IMR-90 (cell line): Measurements from ENCODE around the gene GGNBP2. TPM values are rescaled to one million over a fixed set of nuclear protein-coding genes. Genes with fewer than 3 reads are reported as not detected.

Experiments
- ATAC-seq: fragments of 200-7000 bp; cut with Tn5 transposase; 2 replicates; pipeline ENCODE4 v1.9.1; 2020; ENCODE audit warnings: low read depth, mild to moderate bottlenecking, moderate library complexity
- BruUV-seq: library from RNA; stranded (reverse); fragments of 400-500 nt; replicated peaks from 2 replicates; lab custom pipeline; 2021; lab: Mats Ljungman, UMichigan
- CTCF ChIA-PET: fragments of 300-600 bp; formaldehyde crosslinking; extraction: SDS; loops from one replicate; lab custom pipeline; 2021; ENCODE audit warnings: antibody characterized with exemption; lab: Yijun Ruan, JAX
- POLR2A ChIA-PET: fragments of 300-600 bp; sonication (Branson Sonifier 250); formaldehyde crosslinking; loops from one replicate; lab custom pipeline; 2022; ENCODE audit warnings: antibody characterized with exemption; ENCODE audit not compliant: unreplicated experiment; lab: Charles Lee
- DNase-seq: peaks from one replicate; pipeline ENCODE4 v3.0.0; 2013
- H2AFZ ChIP-seq: replicated peaks from 2 replicates; pipeline ENCODE3; 2013; ENCODE audit warnings: low read length, mild to moderate bottlenecking; ENCODE audit not compliant: poor library complexity
- H2AK5ac ChIP-seq: 2 replicates; pipeline ENCODE4 v1.6.1; 2013; ENCODE audit warnings: low read depth, low read length, inconsistent platforms
- H2AK9ac ChIP-seq: replicated peaks from 2 replicates; pipeline ENCODE3; 2013; ENCODE audit warnings: mild to moderate bottlenecking, low read depth, low read length, moderate library complexity; ENCODE audit not compliant: poor library complexity
- H2BK120ac ChIP-seq: 2 replicates; pipeline ENCODE4 v1.6.1; 2013; ENCODE audit warnings: low read depth, low read length, inconsistent platforms
- H2BK15ac ChIP-seq: 3 replicates; pipeline ENCODE4 v1.6.1; 2013; ENCODE audit warnings: low read depth, low read length, inconsistent platforms
- H2BK20ac ChIP-seq: 2 replicates; pipeline ENCODE4 v1.6.1; 2013; ENCODE audit warnings: low read depth, mild to moderate bottlenecking, inconsistent platforms, low read length, moderate library complexity
- H2BK5ac ChIP-seq: 2 replicates; pipeline ENCODE4 v1.6.1; 2013; ENCODE audit warnings: mild to moderate bottlenecking, low read depth, low read length, inconsistent platforms; ENCODE audit not compliant: poor library complexity, severe bottlenecking
- H3K14ac ChIP-seq: replicated peaks from 2 replicates; pipeline ENCODE4 v1.6.1; 2013; ENCODE audit warnings: low read depth, low read length, inconsistent platforms
- H3K18ac ChIP-seq: 2 replicates; pipeline ENCODE4 v1.6.1; 2013; ENCODE audit warnings: low read depth, low read length, control low read depth
- H3K23ac ChIP-seq: 2 replicates; pipeline ENCODE4 v1.6.1; 2013; ENCODE audit warnings: low read depth, low read length, inconsistent platforms
- H3K27ac ChIP-seq: 2 replicates; pipeline ENCODE4 v1.5.1; 2013; ENCODE audit warnings: mild to moderate bottlenecking, control low read depth, low read length; ENCODE audit not compliant: insufficient read depth
- H3K27me3 ChIP-seq: 2 replicates; pipeline ENCODE4 v1.6.1; 2013; ENCODE audit warnings: low read length; ENCODE audit not compliant: control insufficient read depth, insufficient read depth
- H3K36me3 ChIP-seq: 2 replicates; pipeline ENCODE4 v1.6.1; 2013; ENCODE audit warnings: low read length, mixed read lengths; ENCODE audit not compliant: control insufficient read depth, insufficient read depth
- H3K4ac ChIP-seq: 2 replicates; pipeline ENCODE4 v1.6.1; 2013; ENCODE audit warnings: low read depth, low read length, inconsistent platforms
- H3K4me1 ChIP-seq: 2 replicates; pipeline ENCODE4 v1.6.1; 2013; ENCODE audit warnings: low read length, mixed read lengths; ENCODE audit not compliant: control insufficient read depth, insufficient read depth
- H3K4me2 ChIP-seq: 2 replicates; pipeline ENCODE4 v1.6.1; 2013; ENCODE audit warnings: low read depth, mild to moderate bottlenecking, control low read depth, low read length, moderate library complexity
- H3K4me3 ChIP-seq: 2 replicates; pipeline ENCODE4 v1.5.1; 2013; ENCODE audit warnings: low read depth, mild to moderate bottlenecking, control low read depth, low read length, moderate library complexity; ENCODE audit not compliant: insufficient read depth
- H3K56ac ChIP-seq: 2 replicates; pipeline ENCODE4 v1.6.1; 2013; ENCODE audit warnings: low read length, inconsistent platforms; ENCODE audit not compliant: insufficient read depth; ENCODE audit errors: extremely low read depth
- H3K79me1 ChIP-seq, 2 experiments: 2 replicates each; pipeline ENCODE4 v1.6.1; 2013; ENCODE audit warnings: low read length in 2 of 2, inconsistent platforms in 1 of 2, low read depth in 1 of 2
- H3K9ac ChIP-seq: 2 replicates; pipeline ENCODE4 v1.6.1; 2013; ENCODE audit warnings: low read depth, low read length, control low read depth
- H3K9me1 ChIP-seq: 2 replicates; pipeline ENCODE4 v1.6.1; 2013; ENCODE audit warnings: low read length, inconsistent platforms; ENCODE audit not compliant: insufficient read depth
- H3K9me3 ChIP-seq: 2 replicates; pipeline ENCODE4 v1.6.1; 2013; ENCODE audit warnings: low read length; ENCODE audit not compliant: control insufficient read depth, insufficient read depth
- H4K20me1 ChIP-seq: 2 replicates; pipeline ENCODE4 v1.6.1; 2013; ENCODE audit warnings: low read length, inconsistent platforms; ENCODE audit not compliant: insufficient read depth
- H4K5ac ChIP-seq: 2 replicates; pipeline ENCODE4 v1.6.1; 2013; ENCODE audit warnings: mild to moderate bottlenecking, low read depth, low read length, control low read depth
- H4K8ac ChIP-seq, 2 experiments: 2 replicates each; pipeline ENCODE4 v1.6.1; 2013; ENCODE audit warnings: low read depth in 2 of 2, low read length in 2 of 2, control low read depth in 1 of 2, inconsistent platforms in 1 of 2
- H4K91ac ChIP-seq: 2 replicates; pipeline ENCODE4 v1.6.1; 2013; ENCODE audit warnings: low read depth, low read length, inconsistent platforms; ENCODE audit not compliant: insufficient read depth
- BHLHE40 ChIP-seq: fragments of 150-350 bp; IDR thresholded peaks from 2 replicates; pipeline ENCODE4 v1.6.1; 2016; ENCODE audit warnings: mild to moderate bottlenecking, low read depth, low read length
- CEBPB ChIP-seq: IDR thresholded peaks from 2 replicates; pipeline ENCODE4 v1.6.1; 2012; ENCODE audit warnings: low read depth, low read length, improper control_type of control experiment
- CHD1 ChIP-seq: IDR thresholded peaks from 2 replicates; pipeline ENCODE4 v1.6.1; 2012; ENCODE audit warnings: low read depth, low read length, improper control_type of control experiment
- FOS ChIP-seq: fragments of 150-350 bp; IDR thresholded peaks from 2 replicates; pipeline ENCODE4 v1.6.1; 2016; ENCODE audit warnings: low read depth, low read length
- MAFK ChIP-seq: IDR thresholded peaks from 2 replicates; pipeline ENCODE4 v1.6.1; 2012; ENCODE audit warnings: low read depth, low read length, improper control_type of control experiment
- MAZ ChIP-seq: IDR thresholded peaks from 2 replicates; pipeline ENCODE4 v1.6.1; 2012; ENCODE audit warnings: low read depth, mild to moderate bottlenecking, low read length, improper control_type of control experiment, moderate library complexity, borderline replicate concordance
- NFE2L2 ChIP-seq: fragments of 150-350 bp; IDR thresholded peaks from 2 replicates; pipeline ENCODE4 v1.6.1; 2016; ENCODE audit warnings: low read depth, mild to moderate bottlenecking, low read length
- POLR2A ChIP-seq: IDR thresholded peaks from 2 replicates; pipeline ENCODE4 v1.6.1; 2012; ENCODE audit warnings: mild to moderate bottlenecking, low read depth, low read length
- RAD21 ChIP-seq: IDR thresholded peaks from 2 replicates; pipeline ENCODE4 v1.6.1; 2012; ENCODE audit warnings: low read length, improper control_type of control experiment
- RCOR1 ChIP-seq: IDR thresholded peaks from 2 replicates; pipeline ENCODE4 v1.6.1; 2012; ENCODE audit warnings: mild to moderate bottlenecking, low read length, improper control_type of control experiment; ENCODE audit not compliant: insufficient replicate concordance
- SMC3 ChIP-seq: fragments of 150-350 bp; IDR thresholded peaks from 2 replicates; pipeline ENCODE4 v1.6.1; 2016; ENCODE audit warnings: low read depth, mild to moderate bottlenecking, antibody characterized with exemption, low read length, moderate library complexity
- WGBS, 2 experiments: methylation state at CpG; one replicate each; pipeline versions ENCODE4 v1.1.5 to v1.1.7; 2013; ENCODE audit warnings: missing lambda C conversion rate in 2 of 2; ENCODE audit not compliant: insufficient read length in 1 of 2; ENCODE audit errors: extremely low coverage in 2 of 2; 5-methylcytosine and 5-hydroxymethylcytosine counted together
- dilution Hi-C: fragments of 300-500 bp; cut with HindIII; formaldehyde crosslinking; loops from one replicate; pipeline ENCODE4 v1.14.3; 2018; ENCODE audit warnings: low sequenced_read_pairs; ENCODE audit not compliant: unreplicated experiment
- in situ Hi-C: fragments of 300-500 bp; cut with MboI; formaldehyde crosslinking; loops from 3 replicates; pipeline ENCODE4 v1.14.3; 2019; ENCODE audit warnings: low sequenced_read_pairs, inconsistent platforms, mixed read lengths
- intact Hi-C: fragments of 100-400 bp; cut with micrococcal nuclease; formaldehyde crosslinking; loops from 2 replicates; pipeline ENCODE4 v1.10.0; 2022
- polyA plus RNA-seq, 3 experiments: library from polyadenylated mRNA; depleted of rRNA; stranded (reverse); fragments of >200 nt; gene quantifications; 2 replicates each; pipeline ENCODE4 v1.2.3, GENCODE V29; 2012; ENCODE audit warnings: low replicate concordance in 1 of 3
- total RNA-seq: library from RNA; depleted of rRNA; stranded (reverse); fragments of >200 nt; gene quantifications from 2 replicates; pipeline ENCODE4 v1.2.3, GENCODE V29; 2012
- TF ChIP-seq, protein P1 (sequence below): fragments of 150-350 bp; IDR thresholded peaks from 2 replicates; pipeline ENCODE4 v1.6.1; 2016; ENCODE audit warnings: low read depth, mild to moderate bottlenecking, low read length, moderate library complexity, borderline replicate concordance
- TF ChIP-seq, protein P2 (sequence below): fragments of 150-350 bp; IDR thresholded peaks from 2 replicates; pipeline ENCODE4 v1.6.1; 2017; ENCODE audit warnings: mild to moderate bottlenecking, antibody characterized with exemption, low read length, low read depth

The GGNBP2 gene
- total and polyA plus RNA-seq, 2 of the 4 experiments (the other 2 are of a cell fraction): 40.7 to 56.2 TPM

DNA sequence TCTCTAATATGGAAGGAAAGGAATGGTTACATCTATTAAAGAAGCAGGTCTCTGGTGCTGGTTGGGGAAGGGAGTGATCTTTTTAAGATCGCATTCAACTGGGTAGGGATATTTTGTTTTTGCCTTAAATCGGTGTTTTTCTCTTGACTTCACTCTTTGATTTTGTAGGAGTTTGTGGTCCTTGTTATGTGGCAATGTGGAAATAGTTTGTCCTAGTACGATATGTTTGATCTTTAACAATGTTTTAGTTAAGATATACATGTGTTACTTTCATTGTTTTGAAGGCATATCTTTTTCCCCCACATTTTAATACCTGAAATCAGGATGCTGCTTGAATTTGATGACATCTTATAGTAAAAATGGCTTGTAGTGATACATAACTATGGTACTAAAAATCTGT is 8.7 kb downstream of the GGNBP2 start:
- H3K79me1 ChIP-seq: peaks cover 6 to 30% of the 10 kb centered on the region in 2 experiments; a peak in 2 of 4 replicates
- H3K9ac ChIP-seq: no peak overlapping the region
- CTCF ChIA-PET: interaction anchor here (0.6 kb wide), 2 partner anchors 13 to 37 kb away, joined by 3 read pairs; no protein-coding TSS in a partner anchor
- no peak overlapping the region for H2BK15ac ChIP-seq
- in situ Hi-C loops (no loop called here), intact Hi-C loops (no loop called here), dilution Hi-C loops (no loop called here)
- H3K4me3 ChIP-seq: no peak overlapping the region
- H3K14ac ChIP-seq: no peak overlapping the region
- H4K5ac ChIP-seq: no peak overlapping the region
- H2BK20ac ChIP-seq: no peak overlapping the region
- H2BK5ac ChIP-seq: no peak overlapping the region
- H3K9me3 ChIP-seq: no peaks in the 10 kb centered on the region
- H3K56ac ChIP-seq: no peak overlapping the region
- no CpG with 5 or more reads among the region's 3 CpGs for WGBS, 2 experiments
- H3K4me1 ChIP-seq: no peaks in the 10 kb centered on the region; the same call in 1 of the 2 replicates
- H3K4ac ChIP-seq: no peak overlapping the region
- H3K4me2 ChIP-seq: no peak overlapping the region
- DNase-seq (no peak), ATAC-seq (no peak)
- no peak overlapping the region for H2AFZ ChIP-seq
- no peaks in the 10 kb centered on the region for H3K27me3 ChIP-seq
- no peak overlapping the region for H3K18ac ChIP-seq
- H3K23ac ChIP-seq: no peak overlapping the region; the same call in 1 of the 2 replicates
- TF ChIP-seq SMC3 (no peak), FOS (no peak), RAD21 (no peak), CEBPB (no peak), CHD1 (no peak), MAZ (no peak), POLR2A (no peak), RCOR1 (no peak), BHLHE40 (no peak), NFE2L2 (no peak), MAFK (no peak)
- TF ChIP-seq, protein P1, sequence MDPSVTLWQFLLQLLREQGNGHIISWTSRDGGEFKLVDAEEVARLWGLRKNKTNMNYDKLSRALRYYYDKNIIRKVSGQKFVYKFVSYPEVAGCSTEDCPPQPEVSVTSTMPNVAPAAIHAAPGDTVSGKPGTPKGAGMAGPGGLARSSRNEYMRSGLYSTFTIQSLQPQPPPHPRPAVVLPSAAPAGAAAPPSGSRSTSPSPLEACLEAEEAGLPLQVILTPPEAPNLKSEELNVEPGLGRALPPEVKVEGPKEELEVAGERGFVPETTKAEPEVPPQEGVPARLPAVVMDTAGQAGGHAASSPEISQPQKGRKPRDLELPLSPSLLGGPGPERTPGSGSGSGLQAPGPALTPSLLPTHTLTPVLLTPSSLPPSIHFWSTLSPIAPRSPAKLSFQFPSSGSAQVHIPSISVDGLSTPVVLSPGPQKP: no peak
- TF ChIP-seq, protein P2, sequence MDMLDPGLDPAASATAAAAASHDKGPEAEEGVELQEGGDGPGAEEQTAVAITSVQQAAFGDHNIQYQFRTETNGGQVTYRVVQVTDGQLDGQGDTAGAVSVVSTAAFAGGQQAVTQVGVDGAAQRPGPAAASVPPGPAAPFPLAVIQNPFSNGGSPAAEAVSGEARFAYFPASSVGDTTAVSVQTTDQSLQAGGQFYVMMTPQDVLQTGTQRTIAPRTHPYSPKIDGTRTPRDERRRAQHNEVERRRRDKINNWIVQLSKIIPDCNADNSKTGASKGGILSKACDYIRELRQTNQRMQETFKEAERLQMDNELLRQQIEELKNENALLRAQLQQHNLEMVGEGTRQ: no peak
- H3K9me1 ChIP-seq: no peaks in the 10 kb centered on the region; the same call in 1 of the 2 replicates
- POLR2A ChIA-PET: no interaction called here
- no peak overlapping the region for H4K8ac ChIP-seq
- BruUV-seq: no TSS peak
- H2BK120ac ChIP-seq: no peak overlapping the region
- H2AK5ac ChIP-seq: no peak overlapping the region
- H2AK9ac ChIP-seq: no peak overlapping the region
- no peak overlapping the region for H3K27ac ChIP-seq
- H3K36me3 ChIP-seq: peaks cover 28% of the 10 kb centered on the region
- H4K20me1 ChIP-seq: peaks cover 86% of the 10 kb centered on the region
- no peak overlapping the region for H4K91ac ChIP-seq
